C4-2B (cell line): ENCODE results near the gene MEN1.

Experiments used
- H3K27ac ChIP-seq: fragments of 450-650 bp; 2 replicates; pipeline ENCODE4 v1.5.1; 2017
- ZFX ChIP-seq: fragments of 450-650 bp; IDR thresholded peaks from 2 replicates; pipeline ENCODE4 v1.6.1; 2017
- TF ChIP-seq, protein P1 (sequence below): fragments of 450-650 bp; conservative IDR thresholded peaks from 2 replicates; pipeline ENCODE4 v1.5.1; 2017; ENCODE audit warnings: mild to moderate bottlenecking

MEN1 gene

DNA sequence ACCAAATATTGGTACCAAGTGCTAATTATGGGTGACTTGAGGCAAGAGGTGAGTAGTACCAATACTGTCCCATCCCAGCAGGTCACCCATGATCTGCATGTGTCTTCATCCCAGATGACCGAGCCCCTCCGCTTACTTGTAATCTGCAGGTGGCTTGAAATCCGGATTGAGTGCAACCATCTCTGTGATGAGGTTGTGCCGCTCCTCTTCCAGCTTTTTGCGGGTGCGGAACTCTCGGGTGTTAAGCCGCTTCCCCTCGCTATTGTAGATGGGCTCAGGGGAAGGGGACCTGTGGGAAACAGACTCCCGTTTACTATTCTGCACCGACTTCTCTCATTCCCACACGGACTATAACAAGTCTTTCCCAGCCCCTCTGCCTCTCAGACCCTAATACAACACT, 40.2 kb downstream of the MEN1 start:
- TF ChIP-seq ZFX: no peak
- TF ChIP-seq, protein P1, sequence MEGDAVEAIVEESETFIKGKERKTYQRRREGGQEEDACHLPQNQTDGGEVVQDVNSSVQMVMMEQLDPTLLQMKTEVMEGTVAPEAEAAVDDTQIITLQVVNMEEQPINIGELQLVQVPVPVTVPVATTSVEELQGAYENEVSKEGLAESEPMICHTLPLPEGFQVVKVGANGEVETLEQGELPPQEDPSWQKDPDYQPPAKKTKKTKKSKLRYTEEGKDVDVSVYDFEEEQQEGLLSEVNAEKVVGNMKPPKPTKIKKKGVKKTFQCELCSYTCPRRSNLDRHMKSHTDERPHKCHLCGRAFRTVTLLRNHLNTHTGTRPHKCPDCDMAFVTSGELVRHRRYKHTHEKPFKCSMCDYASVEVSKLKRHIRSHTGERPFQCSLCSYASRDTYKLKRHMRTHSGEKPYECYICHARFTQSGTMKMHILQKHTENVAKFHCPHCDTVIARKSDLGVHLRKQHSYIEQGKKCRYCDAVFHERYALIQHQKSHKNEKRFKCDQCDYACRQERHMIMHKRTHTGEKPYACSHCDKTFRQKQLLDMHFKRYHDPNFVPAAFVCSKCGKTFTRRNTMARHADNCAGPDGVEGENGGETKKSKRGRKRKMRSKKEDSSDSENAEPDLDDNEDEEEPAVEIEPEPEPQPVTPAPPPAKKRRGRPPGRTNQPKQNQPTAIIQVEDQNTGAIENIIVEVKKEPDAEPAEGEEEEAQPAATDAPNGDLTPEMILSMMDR: no peak
- H3K27ac ChIP-seq: no peak overlapping the region

DNA sequence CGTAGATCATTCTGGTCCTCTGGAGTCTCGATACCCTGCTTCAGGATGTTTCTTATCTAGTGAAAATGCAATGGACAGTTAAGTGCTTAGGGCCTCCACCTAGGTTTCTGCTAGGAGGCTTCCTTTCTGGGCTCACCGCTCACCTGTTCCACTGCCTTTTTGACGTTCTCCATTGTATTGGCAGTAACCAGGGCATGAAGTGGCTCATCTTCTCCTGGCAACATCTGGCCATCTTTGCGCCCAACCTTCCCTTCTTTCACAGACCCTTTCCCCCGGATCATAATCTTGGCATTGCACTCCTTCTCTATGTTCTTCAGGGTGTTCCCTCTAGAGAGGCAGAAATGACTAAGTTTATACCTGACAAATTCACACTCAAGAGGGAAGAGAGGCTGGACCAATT, 41.1 kb downstream of the MEN1 start:
- H3K27ac ChIP-seq: no peak overlapping the region
- TF ChIP-seq, protein P1: no peak
- TF ChIP-seq ZFX: no peak

DNA sequence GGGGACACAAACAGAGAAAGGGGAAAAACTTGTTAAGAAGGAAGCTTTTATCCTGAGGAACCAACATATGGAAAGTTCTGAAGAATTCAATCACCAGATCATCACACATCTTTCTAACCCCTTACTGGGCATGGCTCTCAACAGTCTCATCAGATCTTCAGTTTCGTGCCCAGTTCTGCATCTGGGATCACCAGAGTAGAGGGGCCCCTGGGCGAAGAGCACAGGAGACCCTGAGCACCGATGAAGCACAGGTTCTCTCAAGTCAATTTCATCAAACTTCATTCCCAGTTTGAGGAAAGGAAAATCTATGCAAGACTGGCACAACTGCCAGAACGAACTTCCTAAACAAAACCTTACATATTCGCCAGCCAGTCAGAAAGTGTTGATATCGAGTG, 42.1 kb downstream of the MEN1 start:
- no peak overlapping the region for H3K27ac ChIP-seq
- TF ChIP-seq, protein P1: no peak
- TF ChIP-seq ZFX: no peak

DNA sequence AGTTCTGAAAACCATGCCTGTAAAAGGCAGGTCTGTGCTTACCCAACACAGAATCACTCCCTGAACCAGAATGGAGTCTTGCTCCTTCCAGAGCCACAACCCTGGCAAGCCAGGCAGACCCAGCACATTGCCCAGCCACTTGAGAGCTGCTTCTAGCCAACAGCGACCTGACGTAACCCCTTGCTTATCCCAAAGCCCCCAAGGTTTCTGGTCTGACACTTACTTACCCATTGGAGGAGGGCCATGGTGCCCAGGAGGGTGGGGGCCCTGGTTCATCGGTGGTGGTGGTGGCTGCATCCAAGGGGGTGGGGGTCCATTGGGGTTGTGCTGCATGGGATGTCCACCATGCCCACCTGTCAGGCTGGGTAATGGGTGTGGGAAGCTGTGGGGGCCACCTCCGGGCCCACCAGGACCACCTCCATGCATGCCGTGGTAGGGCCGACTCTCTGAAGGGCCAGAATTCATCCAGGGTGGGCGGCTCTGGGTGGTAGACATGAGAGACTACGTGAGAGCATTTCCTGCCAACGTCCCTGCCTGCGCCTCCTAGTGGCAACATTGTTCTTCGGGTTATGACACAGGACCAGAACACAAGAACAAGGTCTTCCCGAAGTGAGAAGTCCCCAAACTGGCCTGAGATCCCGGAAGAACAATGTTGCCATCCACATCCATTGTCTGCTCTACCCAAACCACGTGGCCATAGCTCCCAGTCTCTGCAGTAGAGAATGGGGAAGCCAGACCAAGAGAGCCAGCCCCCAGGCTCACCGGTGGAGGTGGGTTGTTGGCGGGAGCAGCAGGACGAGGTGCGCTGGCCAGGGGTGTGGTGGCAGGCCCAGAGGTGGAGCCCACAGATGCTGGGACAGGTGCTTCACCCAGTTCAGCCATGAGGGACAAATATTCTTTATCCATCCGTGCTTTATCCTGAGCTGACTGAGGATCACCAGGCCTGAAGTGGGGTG, 42.7 kb downstream of the MEN1 start:
- TF ChIP-seq, protein P1: peak; percentile 93
- TF ChIP-seq ZFX: no peak
- no peak overlapping the region for H3K27ac ChIP-seq

DNA sequence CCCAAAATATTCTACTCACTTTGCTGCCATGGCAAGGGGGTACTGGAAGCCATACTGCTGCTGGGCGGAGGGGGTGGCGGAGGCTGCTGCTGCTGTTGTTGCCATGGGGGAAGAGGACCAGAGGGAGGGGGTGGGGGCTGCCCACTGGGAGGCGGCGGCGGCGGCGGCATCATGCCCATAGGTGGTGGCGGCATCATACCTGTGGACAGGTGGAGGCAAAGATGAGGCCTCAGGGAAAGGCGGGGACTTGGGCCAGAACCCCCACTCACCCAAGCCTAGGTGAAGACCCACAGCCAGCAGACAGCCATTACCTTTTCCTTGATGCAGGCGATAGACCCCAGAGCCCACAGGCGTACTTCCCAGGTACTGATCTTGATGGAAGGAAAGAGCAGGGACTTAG, 43.5 kb downstream of the MEN1 start:
- no peak overlapping the region for H3K27ac ChIP-seq
- TF ChIP-seq, protein P1: no peak
- no peak for TF ChIP-seq ZFX

DNA sequence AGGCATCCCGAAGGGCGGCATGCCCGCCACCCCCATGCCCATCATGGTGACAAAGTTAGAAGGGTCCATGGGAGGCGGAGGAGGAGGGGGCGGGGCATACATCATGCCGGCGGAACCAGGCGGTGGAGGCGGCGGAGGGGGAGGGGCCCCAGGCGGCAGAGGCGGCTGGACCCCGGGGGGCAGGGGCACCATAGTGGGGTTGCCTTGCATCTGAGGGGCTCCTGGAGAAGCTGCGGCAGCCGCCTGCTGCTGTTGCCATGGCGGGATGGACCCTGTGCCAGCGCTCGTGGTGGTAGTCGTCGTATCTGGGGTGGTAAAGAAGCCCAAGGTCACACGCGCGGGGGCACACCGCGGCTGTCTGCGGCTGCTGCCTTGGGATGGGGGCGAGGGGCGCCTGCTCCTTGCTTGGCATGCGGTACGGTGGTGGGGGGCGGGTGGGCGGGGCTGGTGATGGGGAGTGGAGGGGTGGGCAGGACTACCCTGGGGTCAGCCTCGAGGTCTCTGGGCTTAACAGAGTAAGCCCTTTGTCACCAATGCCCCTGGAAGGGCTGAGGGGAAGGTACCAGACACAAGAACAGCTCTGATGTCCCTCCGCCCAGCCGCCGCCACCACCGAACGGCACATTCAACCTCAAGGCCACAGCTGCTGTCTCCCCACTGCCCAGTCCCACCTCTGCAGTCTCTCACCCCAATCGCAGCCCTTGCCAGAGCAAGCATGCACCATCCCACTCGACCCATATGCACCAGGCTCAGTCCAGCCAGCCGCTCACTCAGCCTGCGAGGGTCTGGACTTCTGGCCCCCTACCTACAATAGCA, 44.3 kb downstream of the MEN1 start:
- H3K27ac ChIP-seq: no peak overlapping the region
- TF ChIP-seq, protein P1: no peak
- no peak for TF ChIP-seq ZFX
